HUES48 (cell line): Measurements from ENCODE around the gene FGF3.

Experiments used
- H3K27ac ChIP-seq: one replicate; pipeline ENCODE4 v1.7.0; 2013; ENCODE audit warnings: low read depth, low read length, inconsistent platforms
- H3K27me3 ChIP-seq: 2 replicates; pipeline ENCODE4 v1.6.1; 2013; ENCODE audit warnings: mild to moderate bottlenecking, low read length; ENCODE audit not compliant: control insufficient read depth, insufficient read depth
- H3K36me3 ChIP-seq: 2 replicates; pipeline ENCODE4 v1.6.1; 2013; ENCODE audit warnings: low read length; ENCODE audit not compliant: control insufficient read depth, insufficient read depth
- H3K4me1 ChIP-seq: 2 replicates; pipeline ENCODE4 v1.6.1; 2013; ENCODE audit warnings: mild to moderate bottlenecking, low read length; ENCODE audit not compliant: control insufficient read depth, insufficient read depth
- H3K4me3 ChIP-seq: 2 replicates; pipeline ENCODE4 v1.5.1; 2013; ENCODE audit warnings: mild to moderate bottlenecking, low read depth, low read length
- H3K9ac ChIP-seq: 2 replicates; pipeline ENCODE4 v1.6.1; 2013; ENCODE audit warnings: mild to moderate bottlenecking, low read depth, low read length, moderate library complexity
- H3K9me3 ChIP-seq: 2 replicates; pipeline ENCODE4 v1.6.1; 2013; ENCODE audit warnings: low read length; ENCODE audit not compliant: control insufficient read depth, insufficient read depth

Gene FGF3

DNA sequence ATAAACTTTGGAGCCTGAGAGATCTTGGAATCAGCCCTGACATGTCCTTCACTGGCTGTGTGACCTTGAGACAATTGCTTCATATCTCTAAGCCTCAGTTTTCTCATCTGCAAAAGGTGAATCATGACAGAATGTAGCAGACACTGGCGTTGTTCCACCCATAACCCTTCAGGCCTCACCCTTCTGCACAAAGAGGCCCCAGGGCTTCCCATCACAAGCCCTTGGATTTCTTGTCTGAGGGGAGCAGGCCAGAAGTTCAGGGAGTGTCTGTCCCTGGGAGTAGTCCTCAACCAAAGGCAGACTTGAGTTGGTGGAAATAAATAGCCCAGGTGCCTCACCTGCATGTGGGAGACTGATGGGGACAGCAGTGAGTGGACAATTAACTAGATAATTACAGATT is 16.6 kb downstream of the FGF3 start:
- Histone ChIP-seq H3K4me3 (no peak overlapping the region), H3K9ac (no peak overlapping the region), H3K36me3 (no peaks in the 10 kb centered on the region), H3K4me1 (no peaks in the 10 kb centered on the region), H3K27me3 (no peaks in the 10 kb centered on the region), H3K9me3 (no peaks in the 10 kb centered on the region), H3K27ac (no peak overlapping the region)

- H3K9me3 ChIP-seq, result no peaks in the 10 kb centered on the region
- H3K4me3 ChIP-seq, result no peak overlapping the region
- H3K9ac ChIP-seq, result no peak overlapping the region
- H3K27ac ChIP-seq, result no peak overlapping the region
- H3K27me3 ChIP-seq, result no peaks in the 10 kb centered on the region
- H3K36me3 ChIP-seq, result no peaks in the 10 kb centered on the region
- no peaks in the 10 kb centered on the region for H3K4me1 ChIP-seq
Observed at GRCh38 chr11:69801513-69802335, 17.5 kb downstream of the FGF3 start.

GRCh38 chr11:69800278-69800677 is 18.9 kb downstream of the FGF3 start:
- Histone ChIP-seq H3K4me3 (no peak overlapping the region), H3K9me3 (no peaks in the 10 kb centered on the region), H3K27ac (no peak overlapping the region), H3K4me1 (no peaks in the 10 kb centered on the region), H3K36me3 (no peaks in the 10 kb centered on the region), H3K27me3 (no peaks in the 10 kb centered on the region), H3K9ac (no peak overlapping the region)

GRCh38 chr11:69799582-69799981 is 19.6 kb downstream of the FGF3 start:
- Histone ChIP-seq H3K4me1 (no peaks in the 10 kb centered on the region), H3K9ac (no peak overlapping the region), H3K36me3 (no peaks in the 10 kb centered on the region), H3K4me3 (no peak overlapping the region), H3K27ac (no peak overlapping the region), H3K27me3 (no peaks in the 10 kb centered on the region), H3K9me3 (no peaks in the 10 kb centered on the region)

DNA sequence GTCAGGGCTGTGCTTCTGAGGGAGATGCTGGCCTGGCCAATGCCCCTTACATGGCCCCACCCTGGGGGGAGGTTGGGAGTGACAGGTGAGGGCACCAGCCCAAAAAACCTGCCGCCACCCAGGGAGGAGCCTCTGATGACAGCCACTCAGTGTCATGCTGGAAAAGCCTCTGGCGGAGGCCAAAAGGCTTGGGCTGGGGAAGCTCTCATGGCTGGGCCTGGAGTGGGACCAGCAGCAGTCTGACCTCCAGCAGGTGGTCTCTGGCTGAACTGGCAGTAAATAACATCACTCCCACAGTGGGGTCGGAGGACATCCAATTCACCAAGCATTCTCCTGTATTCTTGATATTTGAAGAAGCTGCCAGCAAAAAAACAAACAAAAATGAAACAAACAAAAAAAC is 20.1 kb downstream of the FGF3 start:
- Histone ChIP-seq H3K36me3 (no peaks in the 10 kb centered on the region), H3K9ac (no peak overlapping the region), H3K4me1 (no peaks in the 10 kb centered on the region), H3K27me3 (no peaks in the 10 kb centered on the region), H3K4me3 (no peak overlapping the region), H3K9me3 (no peaks in the 10 kb centered on the region), H3K27ac (no peak overlapping the region)

DNA sequence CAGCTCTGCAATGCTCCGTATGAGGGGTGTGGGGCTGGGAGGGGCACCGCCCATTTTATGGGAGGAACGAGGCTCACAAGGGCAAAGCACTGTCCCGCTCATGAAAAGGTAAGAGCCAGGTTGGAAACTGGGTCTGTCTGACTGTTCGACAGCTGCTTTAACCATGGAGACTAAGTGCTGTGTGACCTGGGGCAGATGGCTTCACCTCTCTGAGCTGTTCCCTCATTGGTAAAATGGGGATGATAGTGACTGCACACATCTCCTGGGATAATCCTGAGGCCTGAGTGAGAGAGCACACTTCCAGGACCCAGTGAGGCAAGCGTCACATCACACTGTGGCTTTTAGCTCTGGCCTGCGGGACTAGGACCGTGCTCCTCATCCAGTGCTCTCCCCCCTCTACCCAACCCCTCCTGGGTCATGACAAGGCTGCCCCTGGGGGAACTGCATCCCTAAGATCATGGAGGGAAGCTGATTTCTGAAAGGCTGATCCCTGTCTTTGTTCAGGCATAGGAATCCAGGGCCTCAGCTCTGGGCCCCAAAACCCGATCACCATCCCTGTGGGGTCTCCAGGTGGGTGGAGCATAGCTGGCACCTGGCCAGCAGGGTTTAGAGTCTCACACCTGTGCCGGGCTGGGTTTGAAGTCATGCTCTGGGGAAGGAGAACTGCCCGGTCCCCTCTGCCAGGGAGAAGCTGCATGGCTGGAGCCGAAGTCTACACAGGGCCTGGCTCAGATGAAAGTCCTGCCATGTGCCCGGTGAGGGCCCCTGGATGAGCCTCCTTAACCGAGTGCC is 21.3 kb downstream of the FGF3 start:
- H3K9me3 ChIP-seq, result no peaks in the 10 kb centered on the region
- no peaks in the 10 kb centered on the region for H3K27me3 ChIP-seq
- no peak overlapping the region for H3K9ac ChIP-seq
- no peaks in the 10 kb centered on the region for H3K4me1 ChIP-seq
- no peak overlapping the region for H3K27ac ChIP-seq
- no peaks in the 10 kb centered on the region for H3K36me3 ChIP-seq
- no peak overlapping the region for H3K4me3 ChIP-seq

- Histone ChIP-seq H3K27ac (no peak overlapping the region), H3K4me1 (no peaks in the 10 kb centered on the region), H3K27me3 (no peaks in the 10 kb centered on the region), H3K9ac (no peak overlapping the region), H3K36me3 (no peaks in the 10 kb centered on the region), H3K9me3 (no peaks in the 10 kb centered on the region), H3K4me3 (no peak overlapping the region)
Observed at GRCh38 chr11:69797156-69797555, 22.1 kb downstream of the FGF3 start.

DNA sequence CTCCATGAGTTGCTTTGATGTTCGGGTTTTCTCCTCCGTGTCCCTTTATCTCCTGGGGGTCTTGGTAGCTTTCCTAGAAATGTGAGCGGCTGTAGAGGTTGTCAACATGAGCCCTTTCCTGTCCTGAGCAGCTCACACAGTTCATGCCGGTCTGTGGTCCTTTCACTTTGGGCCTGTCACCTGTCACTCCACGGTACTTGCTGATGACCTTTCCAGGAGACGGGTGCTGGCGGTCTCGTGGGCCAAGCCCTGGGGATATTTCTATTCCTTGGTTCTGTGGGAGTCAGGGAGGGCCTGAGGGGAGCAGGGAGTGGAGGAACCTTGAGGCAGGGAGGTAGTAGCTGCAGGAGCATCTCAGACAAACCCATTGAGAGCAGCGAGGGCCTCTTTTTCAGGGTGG is 23.2 kb downstream of the FGF3 start:
- Histone ChIP-seq H3K27me3 (no peaks in the 10 kb centered on the region), H3K9ac (no peak overlapping the region), H3K9me3 (no peaks in the 10 kb centered on the region), H3K27ac (no peak overlapping the region), H3K4me3 (no peak overlapping the region), H3K36me3 (no peaks in the 10 kb centered on the region), H3K4me1 (no peaks in the 10 kb centered on the region)

GRCh38 chr11:69791276-69792180 is 27.7 kb downstream of the FGF3 start:
- no peaks in the 10 kb centered on the region for H3K27me3 ChIP-seq
- no peaks in the 10 kb centered on the region for H3K4me1 ChIP-seq
- no peak overlapping the region for H3K9ac ChIP-seq
- H3K36me3 ChIP-seq, result no peaks in the 10 kb centered on the region
- no peak overlapping the region for H3K27ac ChIP-seq
- no peaks in the 10 kb centered on the region for H3K9me3 ChIP-seq
- no peak overlapping the region for H3K4me3 ChIP-seq

GRCh38 chr11:69788956-69789355 is 30.3 kb downstream of the FGF3 start:
- Histone ChIP-seq H3K9me3 (no peaks in the 10 kb centered on the region), H3K9ac (no peak overlapping the region), H3K4me3 (no peak overlapping the region), H3K4me1 (no peaks in the 10 kb centered on the region), H3K27me3 (no peaks in the 10 kb centered on the region), H3K36me3 (no peaks in the 10 kb centered on the region), H3K27ac (no peak overlapping the region)
